LNCAP (cell line): Measurements from ENCODE around the gene LRRC34.

Experiments
- TF ChIP-seq, protein P1 (sequence below): fragments of 450-650 bp; IDR thresholded peaks from 2 replicates; pipeline ENCODE4 v1.5.1; 2017; ENCODE audit warnings: mild to moderate bottlenecking

Gene LRRC34

GRCh38 chr3:169746924-169747323 lies 65.8 kb downstream of the LRRC34 start:
- TF ChIP-seq, protein P1, sequence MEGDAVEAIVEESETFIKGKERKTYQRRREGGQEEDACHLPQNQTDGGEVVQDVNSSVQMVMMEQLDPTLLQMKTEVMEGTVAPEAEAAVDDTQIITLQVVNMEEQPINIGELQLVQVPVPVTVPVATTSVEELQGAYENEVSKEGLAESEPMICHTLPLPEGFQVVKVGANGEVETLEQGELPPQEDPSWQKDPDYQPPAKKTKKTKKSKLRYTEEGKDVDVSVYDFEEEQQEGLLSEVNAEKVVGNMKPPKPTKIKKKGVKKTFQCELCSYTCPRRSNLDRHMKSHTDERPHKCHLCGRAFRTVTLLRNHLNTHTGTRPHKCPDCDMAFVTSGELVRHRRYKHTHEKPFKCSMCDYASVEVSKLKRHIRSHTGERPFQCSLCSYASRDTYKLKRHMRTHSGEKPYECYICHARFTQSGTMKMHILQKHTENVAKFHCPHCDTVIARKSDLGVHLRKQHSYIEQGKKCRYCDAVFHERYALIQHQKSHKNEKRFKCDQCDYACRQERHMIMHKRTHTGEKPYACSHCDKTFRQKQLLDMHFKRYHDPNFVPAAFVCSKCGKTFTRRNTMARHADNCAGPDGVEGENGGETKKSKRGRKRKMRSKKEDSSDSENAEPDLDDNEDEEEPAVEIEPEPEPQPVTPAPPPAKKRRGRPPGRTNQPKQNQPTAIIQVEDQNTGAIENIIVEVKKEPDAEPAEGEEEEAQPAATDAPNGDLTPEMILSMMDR: no peak

DNA sequence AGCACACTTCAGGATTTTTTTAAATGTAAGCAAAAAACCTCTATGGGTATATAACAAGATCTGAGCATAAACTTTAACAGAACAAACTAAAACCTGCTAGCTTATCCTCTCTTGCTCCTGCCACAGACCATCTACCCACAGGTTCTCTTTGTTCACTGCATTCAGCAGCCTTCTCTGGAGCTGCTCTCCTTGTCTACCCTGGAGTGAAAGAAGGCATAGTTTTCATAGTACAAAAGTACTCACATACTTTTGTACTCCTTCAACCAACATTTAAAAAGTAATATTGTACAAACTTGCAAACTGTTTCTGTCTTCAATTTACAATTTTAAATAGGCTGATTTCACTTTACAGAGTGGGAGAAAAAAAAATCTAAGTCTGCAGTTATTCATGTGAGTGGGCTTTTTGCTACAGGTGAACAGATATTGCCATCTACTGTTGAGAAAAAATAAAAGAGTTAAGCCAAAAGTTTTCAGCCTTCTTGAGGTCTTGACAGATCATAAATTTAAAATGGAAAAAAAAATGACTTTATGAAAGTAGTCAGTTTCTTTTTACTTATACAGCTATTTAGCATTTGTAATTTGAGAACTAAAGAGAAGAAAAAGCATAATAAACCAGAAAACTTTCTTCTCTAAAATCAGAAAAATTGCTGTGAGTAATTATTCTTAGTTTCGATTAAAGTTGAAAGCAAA lies 68.2 kb downstream of the LRRC34 start:
- TF ChIP-seq, protein P1: peak; percentile 57; the same call in 1 of the 2 replicates
